SK-N-SH (cell line): Measurements from ENCODE around the gene SEC14L6. TPM values are rescaled to one million over a fixed set of nuclear protein-coding genes. Genes with fewer than 3 reads are reported as not detected.

ENCODE experiments used
- CTCF ChIA-PET: fragments of 300-600, 350-600 bp; formaldehyde crosslinking; extraction: SDS; loops from one replicate; lab custom pipeline; 2021; lab: Yijun Ruan, JAX
- POLR2A ChIA-PET: fragments of 350-600 bp; sonication (Branson Sonifier 250); formaldehyde crosslinking; extraction: SDS; loops from one replicate; lab custom pipeline; 2020; ENCODE audit warnings: antibody characterized with exemption, inconsistent platforms; lab: Yijun Ruan, JAX
- DNase-seq: peaks from one replicate; pipeline ENCODE4 v3.0.0; 2012
- H2AFZ ChIP-seq: fragments of 200-600 bp; sonication (generic); 2 replicates; pipeline ENCODE4 v1.8.1; 2016; ENCODE audit warnings: antibody characterized with exemption, mild to moderate bottlenecking, low read depth
- H3F3A ChIP-seq: fragments of 200-600 bp; sonication (generic); replicated peaks from 2 replicates; pipeline ENCODE3; 2016; ENCODE audit warnings: antibody characterized with exemption, mild to moderate bottlenecking; ENCODE audit not compliant: insufficient read depth
- H3K27ac ChIP-seq, 2 experiments: fragments of 200-500 bp in 1 of 2; fragments of 200-600 bp in 1 of 2; sonication (Bioruptor generic) in 1 of 2; sonication (generic), shearing (Covaris generic) in 1 of 2; 2 replicates each; pipeline versions ENCODE4 v1.5.1 to v1.6.1; 2014 to 2016; ENCODE audit warnings: low read depth in 2 of 2, inconsistent platforms in 1 of 2, low read length in 1 of 2, mild to moderate bottlenecking in 1 of 2, mixed read lengths in 1 of 2
- H3K27me3 ChIP-seq: fragments of 200-600 bp; sonication (generic), shearing (Covaris generic); 2 replicates; pipeline ENCODE4 v1.6.1; 2016; ENCODE audit warnings: mixed run types; ENCODE audit not compliant: insufficient read depth
- H3K36me3 ChIP-seq, 2 experiments: fragments of 200-500 bp in 1 of 2; fragments of 200-600 bp in 1 of 2; sonication (Bioruptor generic) in 1 of 2; sonication (generic) in 1 of 2; replicated peaks in 1 of 2; 2 replicates each; pipeline versions ENCODE3 to v1.5.1; 2014 to 2016; ENCODE audit warnings: low read length in 1 of 2, mild to moderate bottlenecking in 1 of 2; ENCODE audit not compliant: insufficient read depth in 2 of 2, control insufficient read depth in 1 of 2
- H3K4me1 ChIP-seq, 2 experiments: fragments of 200-500 bp in 1 of 2; fragments of 200-600 bp in 1 of 2; sonication (Bioruptor generic) in 1 of 2; sonication (generic), shearing (Covaris generic) in 1 of 2; 2 replicates each; pipeline versions ENCODE4 v1.5.1 to v1.6.1; 2014 to 2016; ENCODE audit warnings: low read depth in 1 of 2, low read length in 1 of 2, mixed run types in 1 of 2; ENCODE audit not compliant: insufficient read depth in 2 of 2, control insufficient read depth in 1 of 2
- H3K4me2 ChIP-seq: fragments of 200-600 bp; sonication (generic), shearing (Covaris generic); 2 replicates; pipeline ENCODE4 v1.6.1; 2017; ENCODE audit warnings: mixed run types
- H3K4me3 ChIP-seq, 2 experiments: fragments of 200-500 bp in 1 of 2; fragments of 200-600 bp in 1 of 2; sonication (Bioruptor generic) in 1 of 2; sonication (generic), shearing (Covaris generic) in 1 of 2; 2 replicates each; pipeline versions ENCODE4 v1.5.1 to v1.8.1; 2014 to 2016; ENCODE audit warnings: low read depth in 2 of 2, inconsistent platforms in 1 of 2, low read length in 1 of 2, mild to moderate bottlenecking in 1 of 2, mixed read lengths in 1 of 2, moderate library complexity in 1 of 2
- H3K79me2 ChIP-seq: fragments of 200-600 bp; sonication (generic); 2 replicates; pipeline ENCODE4 v1.8.1; 2017; ENCODE audit warnings: mild to moderate bottlenecking; ENCODE audit not compliant: insufficient read depth
- H3K9ac ChIP-seq: fragments of 200-600 bp; sonication (generic); 2 replicates; pipeline ENCODE4 v1.6.1; 2017; ENCODE audit warnings: mixed run types
- H3K9me2 ChIP-seq: fragments of 200-600 bp; sonication (generic); 2 replicates; pipeline ENCODE4 v1.6.1; 2017; ENCODE audit warnings: mixed run types
- H3K9me3 ChIP-seq: fragments of 200-600 bp; sonication (generic); 2 replicates; pipeline ENCODE4 v1.6.1; 2017; ENCODE audit warnings: mixed run types, mild to moderate bottlenecking, moderate library complexity
- H4K20me1 ChIP-seq: fragments of 200-600 bp; sonication (generic); 2 replicates; pipeline ENCODE4 v1.6.1; 2017; ENCODE audit warnings: mild to moderate bottlenecking, mixed run types; ENCODE audit not compliant: insufficient read depth
- CHD2 ChIP-seq: fragments of 150-350 bp; IDR thresholded peaks from 2 replicates; pipeline ENCODE4 v1.6.1; 2018; ENCODE audit warnings: low read length; ENCODE audit not compliant: partially characterized antibody
- CTCF ChIP-seq: fragments of 200-600 bp; sonication (generic); IDR thresholded peaks from 2 replicates; pipeline ENCODE4 v1.6.1; 2017; ENCODE audit warnings: antibody characterized with exemption, mild to moderate bottlenecking, moderate library complexity
- EP300 ChIP-seq, 2 experiments: IDR thresholded peaks; 2 replicates each; pipeline versions ENCODE4 v1.4.0 to v1.6.1; 2012; ENCODE audit warnings: borderline replicate concordance in 1 of 2, low read depth in 1 of 2, low read length in 1 of 2
- FOSL2 ChIP-seq: IDR thresholded peaks from 2 replicates; pipeline ENCODE4 v1.4.0; 2012; ENCODE audit warnings: low read depth, mild to moderate bottlenecking, moderate library complexity, borderline replicate concordance
- FOXM1 ChIP-seq: IDR thresholded peaks from 2 replicates; pipeline ENCODE4 v1.4.0; 2012; ENCODE audit warnings: low read depth, mild to moderate bottlenecking
- GATA2 ChIP-seq: sonication (generic); formaldehyde crosslinking; IDR thresholded peaks from 2 replicates; pipeline ENCODE4 v1.5.0; 2020; ENCODE audit warnings: mild to moderate bottlenecking, missing genetic modification reagents
- MAX ChIP-seq: IDR thresholded peaks from 2 replicates; pipeline ENCODE4 v1.4.0; 2012; ENCODE audit warnings: low read depth
- MEF2A ChIP-seq: IDR thresholded peaks from 2 replicates; pipeline ENCODE4 v1.4.0; 2012; ENCODE audit warnings: low read depth, borderline replicate concordance
- MXI1 ChIP-seq: IDR thresholded peaks from 2 replicates; pipeline ENCODE4 v1.6.1; 2012; ENCODE audit warnings: mild to moderate bottlenecking, low read depth, low read length, improper control_type of control experiment
- NFIC ChIP-seq: IDR thresholded peaks from 2 replicates; pipeline ENCODE4 v1.4.0; 2012; ENCODE audit warnings: borderline replicate concordance
- NRF1 ChIP-seq: IDR thresholded peaks from 2 replicates; pipeline ENCODE4 v1.6.1; 2012; ENCODE audit warnings: low read depth, mild to moderate bottlenecking, low read length
- REST ChIP-seq: IDR thresholded peaks from 2 replicates; pipeline ENCODE4 v1.6.1; 2012; ENCODE audit warnings: mild to moderate bottlenecking, low read depth, low read length, moderate library complexity
- RFX5 ChIP-seq: IDR thresholded peaks from 2 replicates; pipeline ENCODE4 v1.6.1; 2012; ENCODE audit warnings: mild to moderate bottlenecking, improper control_type of control experiment, low read length
- SMC3 ChIP-seq: IDR thresholded peaks from 2 replicates; pipeline ENCODE4 v1.6.1; 2012; ENCODE audit warnings: low read depth, low read length, improper control_type of control experiment
- TAF1 ChIP-seq: IDR thresholded peaks from 2 replicates; pipeline ENCODE4 v1.6.1; 2012; ENCODE audit warnings: low read depth, mild to moderate bottlenecking, low read length, moderate library complexity, borderline replicate concordance
- TCF12 ChIP-seq: IDR thresholded peaks from 2 replicates; pipeline ENCODE4 v1.4.0; 2012
- TEAD4 ChIP-seq: IDR thresholded peaks from 2 replicates; pipeline ENCODE4 v1.4.0; 2012; ENCODE audit warnings: mild to moderate bottlenecking, borderline replicate concordance; ENCODE audit not compliant: insufficient read depth
- USF2 ChIP-seq: fragments of 150-350 bp; IDR thresholded peaks from 2 replicates; pipeline ENCODE4 v1.6.1; 2017; ENCODE audit warnings: antibody characterized with exemption, low read length, low read depth, borderline replicate concordance
- WGBS: methylation state at CpG from one replicate; pipeline ENCODE4 v1.1.6; 2017; ENCODE audit warnings: low lambda C conversion rate; 5-methylcytosine and 5-hydroxymethylcytosine counted together
- polyA plus RNA-seq, 3 experiments: library from polyadenylated mRNA; depleted of rRNA; stranded (reverse); fragments of >200 nt; gene quantifications; 2 replicates each; pipeline ENCODE4 v1.2.3, GENCODE V29; 2012

The SEC14L6 gene
- polyA plus RNA-seq, 1 of the 3 experiments (the other 2 are of a cell fraction), result not detected

GRCh38 chr22:30575859-30576258 lies 29.3 kb upstream of the SEC14L6 start:
- 80% methylated on average over 1 of the region's 15 CpGs for WGBS
- Histone ChIP-seq H3K36me3 (peaks cover 0 to 48% of the 10 kb centered on the region in 2 experiments), H3K79me2 (no peaks in the 10 kb centered on the region), H3K4me2 (peak overlapping the region; percentile 60), H3K4me1 (peaks cover 10 to 27% of the 10 kb centered on the region in 2 experiments; a peak in 2 of 4 replicates), H4K20me1 (0 out of 2 replicates have a peak, but pooled peaks cover 2% of the 10 kb centered on the region), H3K9ac (no peak overlapping the region), H3K27me3 (no peaks in the 10 kb centered on the region), H3K4me3 (no peak overlapping the region), H3K9me2 (no peaks in the 10 kb centered on the region), H3K9me3 (no peaks in the 10 kb centered on the region), H2AFZ (no peak overlapping the region), H3F3A (peaks cover 7% of the 10 kb centered on the region), H3K27ac (peak overlapping the region; percentile 60 to 70; a peak in 3 of 4 replicates)
- no peak for DNase-seq
- TF ChIP-seq FOSL2, result no peak
- TF ChIP-seq CHD2, result no peak
- TF ChIP-seq TAF1, result no peak
- TF ChIP-seq CTCF, result no peak
- TF ChIP-seq NRF1, result no peak
- no peak for TF ChIP-seq MAX
- no peak for TF ChIP-seq FOXM1
- no peak for TF ChIP-seq TCF12
- no peak for TF ChIP-seq USF2
- TF ChIP-seq MEF2A, result no peak
- TF ChIP-seq MXI1, result no peak
- TF ChIP-seq SMC3, result no peak
- TF ChIP-seq REST, result no peak
- no peak for TF ChIP-seq NFIC
- no peak for TF ChIP-seq RFX5
- TF ChIP-seq EP300 (IDR thresholded peaks at IDR 0.05; ENCODE audit: borderline replicate concordance in 1 of 2, low read depth in 1 of 2, low read length in 1 of 2), result no peak
- no peak for TF ChIP-seq TEAD4
- TF ChIP-seq GATA2 (CRISPR knock-in tag), result no peak
- ChIA-PET CTCF (interaction anchor here (0.9 kb wide), 2 partner anchors 13 to 26 kb away, joined by 3 to 4 read pairs; no protein-coding TSS in a partner anchor), POLR2A (interaction anchor here (1.7 kb wide), 1 partner anchor 16 kb away, joined by 5 read pairs; the partner anchor contains the start of gene PES1)
